Measurements from ENCODE around the gene ZNF385B. TPM values are rescaled to one million over a fixed set of nuclear protein-coding genes. Genes with fewer than 3 reads are reported as not detected.

Gene ZNF385B
- total RNA-seq, 1 donor from 2014 or later = not detected

DNA sequence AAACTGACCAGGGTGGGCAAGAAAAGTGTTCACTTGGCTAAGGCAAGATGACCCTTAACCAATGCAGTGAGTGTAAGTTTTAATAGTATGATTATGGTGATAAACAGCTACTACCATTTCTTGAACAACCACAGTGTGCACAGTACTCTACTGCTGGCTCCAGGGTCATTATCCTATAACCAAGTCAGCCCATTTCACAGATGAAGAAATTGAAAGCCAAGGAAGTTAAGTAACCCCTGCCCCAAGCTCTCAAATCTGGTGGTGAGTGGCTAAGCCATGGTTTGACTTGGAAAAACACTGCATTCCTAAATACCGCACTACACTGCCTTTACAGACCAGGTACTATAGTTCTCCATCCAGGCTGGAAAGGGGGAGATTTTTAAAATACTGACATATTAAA, 5.7 kb downstream of the ZNF385B start:
- H3K9me3 Mint-ChIP-seq = no peaks in the 10 kb centered on the region
- POLR2A ChIA-PET = no interaction called here

DNA sequence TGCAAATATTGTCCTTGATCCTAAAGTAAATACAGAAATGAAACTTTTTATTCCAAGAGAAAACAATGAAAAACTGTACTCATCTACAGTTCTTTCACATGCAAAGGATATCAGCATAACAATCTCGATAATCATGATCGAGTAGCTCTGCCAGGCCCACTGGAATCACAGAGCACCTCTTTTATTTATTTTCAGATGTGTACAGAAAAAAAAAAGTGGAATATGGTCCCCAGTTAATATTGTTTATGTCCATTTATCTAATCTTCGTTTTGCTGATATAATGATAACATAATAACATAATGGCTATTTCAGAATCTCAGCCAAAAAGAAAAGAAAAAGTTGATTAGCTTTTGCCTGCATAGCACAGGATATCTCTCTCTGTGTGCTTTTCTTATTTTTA, 6.5 kb downstream of the ZNF385B start:
- Mint-ChIP-seq H3K4me3 (no peak overlapping the region), H3K27me3 (peaks cover 15% of the 10 kb centered on the region), H3K27ac (no peak overlapping the region), H3K36me3 (ENCODE audit: low read depth) (no peaks in the 10 kb centered on the region), H3K4me1 (peaks cover 1% of the 10 kb centered on the region), H3K9me3 (no peaks in the 10 kb centered on the region)
- DNase-seq (no peak), ATAC-seq (ENCODE audit: low read depth) (no peak)
- TF ChIP-seq, protein P1, sequence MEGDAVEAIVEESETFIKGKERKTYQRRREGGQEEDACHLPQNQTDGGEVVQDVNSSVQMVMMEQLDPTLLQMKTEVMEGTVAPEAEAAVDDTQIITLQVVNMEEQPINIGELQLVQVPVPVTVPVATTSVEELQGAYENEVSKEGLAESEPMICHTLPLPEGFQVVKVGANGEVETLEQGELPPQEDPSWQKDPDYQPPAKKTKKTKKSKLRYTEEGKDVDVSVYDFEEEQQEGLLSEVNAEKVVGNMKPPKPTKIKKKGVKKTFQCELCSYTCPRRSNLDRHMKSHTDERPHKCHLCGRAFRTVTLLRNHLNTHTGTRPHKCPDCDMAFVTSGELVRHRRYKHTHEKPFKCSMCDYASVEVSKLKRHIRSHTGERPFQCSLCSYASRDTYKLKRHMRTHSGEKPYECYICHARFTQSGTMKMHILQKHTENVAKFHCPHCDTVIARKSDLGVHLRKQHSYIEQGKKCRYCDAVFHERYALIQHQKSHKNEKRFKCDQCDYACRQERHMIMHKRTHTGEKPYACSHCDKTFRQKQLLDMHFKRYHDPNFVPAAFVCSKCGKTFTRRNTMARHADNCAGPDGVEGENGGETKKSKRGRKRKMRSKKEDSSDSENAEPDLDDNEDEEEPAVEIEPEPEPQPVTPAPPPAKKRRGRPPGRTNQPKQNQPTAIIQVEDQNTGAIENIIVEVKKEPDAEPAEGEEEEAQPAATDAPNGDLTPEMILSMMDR (IDR thresholded peaks at IDR 0.05) = no peak
- CTCF ChIA-PET = no interaction called here
- intact Hi-C loops (cut with micrococcal nuclease) = no loop called here
- POLR2A ChIA-PET = no interaction called here

More for the DNA sequence above, 5.7 kb downstream of the ZNF385B start:
- DNase-seq (no peak), ATAC-seq (ENCODE audit: low read depth) (no peak)
- TF ChIP-seq, protein P1 (IDR thresholded peaks at IDR 0.05) = no peak
- CTCF ChIA-PET = no interaction called here
- H3K27me3 Mint-ChIP-seq = peaks cover 22% of the 10 kb centered on the region
- no peak overlapping the region for H3K27ac Mint-ChIP-seq
- no peak overlapping the region for H3K4me3 Mint-ChIP-seq
- peaks cover 9% of the 10 kb centered on the region for H3K4me1 Mint-ChIP-seq
- intact Hi-C loops (cut with micrococcal nuclease) = no loop called here
- H3K36me3 Mint-ChIP-seq (ENCODE audit: low read depth) = no peaks in the 10 kb centered on the region

DNA sequence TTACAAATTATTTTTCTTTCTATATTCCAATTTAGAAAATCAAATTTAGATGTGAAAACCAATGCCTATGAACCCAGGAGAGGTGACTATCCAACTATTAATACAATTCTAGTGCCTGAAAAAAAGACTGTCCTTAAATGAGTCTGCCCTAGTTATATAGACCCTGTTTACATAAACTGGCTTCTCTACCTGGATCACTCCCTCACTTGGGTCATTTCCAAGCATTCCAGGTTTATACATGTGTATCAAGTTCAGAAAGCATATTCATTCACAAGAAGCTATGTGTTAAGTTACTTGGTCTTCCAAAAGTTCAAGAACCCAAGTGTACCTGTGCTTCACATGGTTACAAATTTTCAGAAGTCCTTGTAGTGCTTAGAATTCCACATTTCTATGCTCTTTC, 8.3 kb downstream of the ZNF385B start:
- POLR2A ChIA-PET = no interaction called here
- no peak for DNase-seq
- TF ChIP-seq, protein P1 (IDR thresholded peaks at IDR 0.05) = no peak
- Mint-ChIP-seq H3K27ac (no peak overlapping the region), H3K4me1 (no peaks in the 10 kb centered on the region), H3K4me3 (no peak overlapping the region), H3K36me3 (ENCODE audit: low read depth) (no peaks in the 10 kb centered on the region), H3K27me3 (peaks cover 11% of the 10 kb centered on the region), H3K9me3 (no peaks in the 10 kb centered on the region)
- intact Hi-C loops (cut with micrococcal nuclease) = no loop called here
- CTCF ChIA-PET = no interaction called here
- ATAC-seq (ENCODE audit: low read depth) = no peak

DNA sequence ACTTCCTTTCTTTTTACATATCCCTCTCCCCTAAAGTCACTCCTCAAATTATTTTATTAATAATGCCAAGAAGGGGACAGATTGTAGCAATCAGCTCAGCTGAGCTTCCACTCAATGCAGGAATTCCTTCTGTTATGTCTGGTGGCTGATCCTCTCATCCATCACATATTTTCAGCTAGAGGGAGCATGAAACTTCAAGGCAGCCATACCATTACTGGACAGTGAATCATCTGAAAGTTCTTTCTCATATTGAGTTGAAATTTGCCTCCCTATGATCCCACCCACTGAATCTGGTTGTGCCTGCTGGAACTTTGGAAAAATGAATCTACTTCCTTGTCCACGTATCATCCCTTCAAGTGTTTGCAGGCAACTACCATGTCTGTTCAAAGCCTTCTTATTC, 11.2 kb downstream of the ZNF385B start:
- Mint-ChIP-seq H3K27ac (no peak overlapping the region), H3K9me3 (no peaks in the 10 kb centered on the region), H3K4me1 (no peaks in the 10 kb centered on the region), H3K4me3 (no peak overlapping the region), H3K27me3 (peaks cover 2% of the 10 kb centered on the region), H3K36me3 (ENCODE audit: low read depth) (no peaks in the 10 kb centered on the region)
- ChIA-PET POLR2A (no interaction called here), CTCF (no interaction called here)
- ATAC-seq (ENCODE audit: low read depth) (no peak), DNase-seq (no peak)
- intact Hi-C loops (cut with micrococcal nuclease) = no loop called here
- TF ChIP-seq, protein P1 (IDR thresholded peaks at IDR 0.05) = no peak

DNA sequence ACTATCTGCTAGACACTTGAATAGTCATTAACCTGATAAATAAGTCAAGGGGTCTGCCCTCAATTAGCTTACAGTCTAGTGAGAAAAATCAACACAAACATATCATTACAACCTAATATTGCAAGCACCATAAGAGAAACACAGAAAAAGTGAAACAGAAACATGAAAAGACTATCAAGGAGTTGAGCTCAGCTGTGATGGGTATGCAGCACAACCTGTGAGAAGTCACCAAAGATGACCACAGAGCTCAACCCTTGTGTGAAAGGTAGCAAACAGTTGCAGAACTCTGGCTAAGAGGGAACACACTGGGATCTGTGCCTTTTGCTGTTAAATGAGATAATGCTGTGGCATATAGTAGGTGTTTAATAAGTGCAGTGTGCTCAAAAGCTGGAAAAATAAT, 11.7 kb downstream of the ZNF385B start:
- H3K4me1 Mint-ChIP-seq = no peaks in the 10 kb centered on the region
- ChIA-PET CTCF (no interaction called here), POLR2A (no interaction called here)
- no peaks in the 10 kb centered on the region for H3K36me3 Mint-ChIP-seq (ENCODE audit: low read depth)
- no peaks in the 10 kb centered on the region for H3K9me3 Mint-ChIP-seq
- H3K27me3 Mint-ChIP-seq = peaks cover 2% of the 10 kb centered on the region
- no peak for DNase-seq
- no peak for ATAC-seq (ENCODE audit: low read depth)
- no peak overlapping the region for H3K27ac Mint-ChIP-seq
- intact Hi-C loops (cut with micrococcal nuclease) = no loop called here
- no peak overlapping the region for H3K4me3 Mint-ChIP-seq
- TF ChIP-seq, protein P1 (IDR thresholded peaks at IDR 0.05) = no peak
